Activated CD8-positive, alpha-beta memory T cell treated with anti-CD3 and anti-CD28 coated beads for 1 hour (primary cell): ENCODE measurements around the gene CACNG7.
"Not testable (repeated sequence)": the region's sequence is repeated elsewhere in the genome, so short reads cannot be mapped to it uniquely, and the experiment has no call there.

ENCODE experiments used
- DNase-seq, 2 donors: peaks; one replicate each; pipeline ENCODE4 v3.0.0-alpha.2; 2020; ENCODE audit warnings: low read depth in 1 of 2; ENCODE audit errors: extremely low read depth in 1 of 2

The CACNG7 gene, protein sequence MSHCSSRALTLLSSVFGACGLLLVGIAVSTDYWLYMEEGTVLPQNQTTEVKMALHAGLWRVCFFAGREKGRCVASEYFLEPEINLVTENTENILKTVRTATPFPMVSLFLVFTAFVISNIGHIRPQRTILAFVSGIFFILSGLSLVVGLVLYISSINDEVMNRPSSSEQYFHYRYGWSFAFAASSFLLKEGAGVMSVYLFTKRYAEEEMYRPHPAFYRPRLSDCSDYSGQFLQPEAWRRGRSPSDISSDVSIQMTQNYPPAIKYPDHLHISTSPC

DNA sequence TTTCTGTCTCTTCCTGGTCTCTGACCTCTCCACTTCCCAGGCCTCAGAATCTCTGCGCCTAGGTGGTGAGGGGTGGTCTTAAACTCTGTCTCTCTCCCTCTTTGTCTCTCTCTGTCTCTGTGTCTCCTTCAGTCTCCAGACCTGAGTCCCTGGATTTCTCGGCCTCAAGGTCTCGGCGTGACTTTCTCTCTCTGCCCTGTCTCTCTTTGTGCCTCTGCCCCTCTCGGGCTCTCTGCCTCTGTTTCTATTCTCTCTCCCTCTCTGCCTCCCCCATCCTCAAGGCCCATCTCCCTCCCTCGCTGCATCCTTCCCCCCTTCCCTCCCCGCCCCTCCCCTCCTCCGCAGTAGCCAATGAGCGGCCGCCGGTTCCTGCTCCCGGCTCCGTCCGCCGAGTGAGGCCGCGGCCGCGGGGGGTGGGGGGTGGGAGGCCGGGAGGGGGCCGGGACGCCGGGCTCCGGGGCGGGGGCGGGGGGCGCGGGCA lies at the start of gene CACNG7:
CACNG7 (plus strand) TSS at position 344 of the 481 bp plus-strand sequence. CDS start 3,554 bp downstream, outside the sequence.
- DNase-seq: no peak

DNA sequence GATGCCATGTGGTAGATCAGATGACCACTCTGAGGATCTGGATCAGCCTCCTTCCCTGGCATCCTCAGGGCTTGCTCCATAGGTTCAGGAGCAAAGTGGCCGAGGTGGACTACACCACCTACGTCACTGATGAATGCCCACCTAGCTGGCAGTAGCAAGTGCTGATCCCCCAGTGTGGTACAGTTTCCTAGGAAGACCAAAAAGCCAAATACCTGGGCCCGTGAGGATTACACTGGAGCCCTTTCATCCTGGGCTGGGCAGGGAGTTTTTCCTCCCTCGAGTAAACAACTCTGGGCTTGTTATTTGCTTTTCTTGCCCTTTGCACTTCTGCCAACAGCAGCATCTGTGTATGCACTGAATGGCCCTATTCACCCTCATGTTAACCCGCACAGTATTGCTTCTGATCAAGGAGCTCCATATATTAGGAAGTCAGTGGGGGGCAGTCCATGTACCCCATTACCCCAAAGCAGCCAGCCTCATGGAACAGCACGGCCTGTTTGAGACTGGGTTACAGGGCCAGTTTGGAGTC lies 44.7 kb upstream of the CACNG7 start:
- no peak for DNase-seq

DNA sequence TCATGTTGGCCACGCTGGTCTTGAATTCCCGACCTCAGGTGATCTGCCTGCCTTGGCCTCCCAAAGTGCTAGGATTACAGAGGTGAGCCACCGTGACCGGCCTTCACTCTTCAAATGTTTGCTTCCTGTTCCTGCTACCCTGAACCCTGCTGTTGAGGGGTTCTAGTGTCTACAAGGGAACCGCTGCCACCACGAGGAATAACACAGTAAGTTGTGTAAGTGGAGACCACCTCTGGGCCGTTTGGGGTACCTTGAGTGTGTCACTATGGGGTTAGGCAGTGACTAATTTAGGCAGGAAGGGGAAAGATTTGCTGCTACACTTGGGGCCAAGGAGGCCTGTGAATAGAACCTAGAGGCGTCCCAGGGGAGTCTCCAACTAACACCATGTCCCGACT lies 43.6 kb upstream of the CACNG7 start:
- DNase-seq: no peak

DNA sequence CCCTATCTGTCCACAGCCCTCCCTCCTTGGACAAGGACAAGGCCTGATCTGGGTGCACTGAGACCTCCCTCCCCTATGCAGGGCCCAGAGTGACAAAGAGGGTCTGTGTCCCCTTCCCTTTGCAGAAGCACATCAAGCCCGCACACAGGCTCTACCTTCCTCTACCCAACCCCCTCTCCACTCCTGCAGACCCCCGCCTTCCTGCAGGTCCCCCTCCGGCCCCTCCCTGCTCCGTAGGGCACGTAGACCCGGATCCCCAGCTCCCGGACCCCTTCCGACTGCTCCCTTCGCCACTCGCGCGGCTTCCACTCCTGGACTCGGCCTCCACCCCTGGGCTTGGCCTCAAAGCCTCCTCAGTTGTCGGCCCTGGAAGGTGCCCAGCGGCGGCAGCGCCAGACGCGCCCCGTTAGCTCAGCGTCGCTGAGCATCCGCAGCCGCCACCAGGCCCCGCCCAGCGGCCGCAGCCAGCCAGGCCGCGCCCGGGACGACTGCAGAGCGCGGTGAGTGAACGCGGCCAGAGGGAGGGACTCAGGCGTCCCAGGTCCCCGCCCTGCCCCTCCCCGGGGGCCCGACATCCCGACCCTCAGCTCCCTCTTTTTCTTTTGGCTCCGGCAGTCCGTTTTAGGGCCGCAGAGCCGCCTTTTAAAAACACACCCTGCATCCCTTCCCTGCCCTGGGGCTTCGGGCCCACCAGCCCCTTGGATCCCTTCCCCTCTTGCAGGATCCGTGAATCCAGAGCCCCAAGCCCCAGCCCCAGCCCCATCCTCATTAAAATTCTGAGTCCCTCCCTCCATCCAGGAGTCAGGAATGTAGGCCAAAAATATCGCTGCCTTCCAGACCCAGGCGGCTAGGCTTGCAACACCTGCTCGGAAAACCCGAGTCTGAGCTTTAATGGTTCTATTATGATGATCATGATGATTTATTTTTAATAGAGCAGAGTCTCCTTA lies 42.9 kb upstream of the CACNG7 start:
- DNase-seq: peak in 1 of 2 donors; percentile 54

DNA sequence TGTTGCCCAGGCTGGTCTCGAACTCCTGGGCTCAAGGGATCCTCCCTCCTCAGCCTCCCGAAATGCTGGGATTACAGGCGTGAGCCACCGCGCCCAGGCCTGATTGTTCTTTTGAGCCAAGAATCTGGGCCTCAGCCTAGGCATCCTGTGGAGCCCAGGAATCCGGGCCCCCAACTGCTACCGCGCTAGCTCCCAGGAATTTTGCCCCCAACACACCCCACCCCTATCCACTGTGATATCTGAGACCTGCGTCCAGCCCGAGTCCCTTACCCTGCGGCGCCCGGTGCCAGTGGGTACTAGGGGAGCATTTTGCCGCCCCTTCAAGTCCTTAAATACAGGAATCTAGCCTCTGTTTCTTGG lies 42.2 kb upstream of the CACNG7 start:
- no peak for DNase-seq

DNA sequence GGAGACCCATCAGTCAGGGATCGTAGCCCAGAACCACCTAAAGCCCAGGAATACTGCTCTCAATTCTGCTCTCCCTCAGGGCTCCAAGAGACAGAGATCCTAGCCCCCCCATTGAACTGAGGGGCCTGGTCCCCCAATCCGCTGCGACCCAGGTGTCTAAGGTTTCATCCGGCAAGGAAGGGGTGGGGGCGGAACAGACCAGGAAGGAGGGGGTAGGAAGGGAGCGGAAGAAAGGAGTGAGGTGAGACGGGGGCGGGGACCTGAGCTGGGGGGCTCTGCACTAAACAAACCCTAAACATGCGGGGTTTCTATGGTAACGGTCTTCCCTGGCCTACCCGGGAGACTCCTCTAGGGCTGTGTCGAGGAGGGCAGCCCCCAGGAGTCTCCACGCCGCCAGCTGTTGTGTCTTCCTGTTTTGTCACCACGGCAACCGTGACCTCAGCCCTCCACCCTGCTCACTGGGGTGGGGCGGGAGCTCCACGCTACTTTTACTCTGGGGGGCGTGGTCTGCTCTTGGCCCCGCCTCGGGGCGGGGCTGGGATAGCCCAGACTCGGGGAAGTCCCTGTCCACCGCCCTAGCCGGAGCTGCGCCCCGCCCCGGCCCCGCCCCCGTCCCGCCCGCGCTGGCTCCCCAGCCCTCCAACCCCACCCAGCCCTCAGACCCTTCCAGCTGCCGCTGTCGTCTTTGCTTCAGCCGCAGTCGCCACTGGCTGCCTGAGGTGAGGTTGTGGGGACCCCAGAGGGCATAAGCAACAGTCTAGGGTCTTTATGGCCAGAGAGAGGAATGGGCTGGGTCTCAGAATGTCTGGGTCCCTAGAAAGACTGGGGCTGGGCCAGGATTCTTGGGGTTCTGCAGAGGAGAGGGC lies 41.6 kb upstream of the CACNG7 start, which contains the start of gene MYADM:
MYADM (plus strand) TSS at position 659 of the 866 bp plus-strand sequence. CDS start 5,647 bp downstream, outside the sequence.
- DNase-seq: peak; percentile 99

DNA sequence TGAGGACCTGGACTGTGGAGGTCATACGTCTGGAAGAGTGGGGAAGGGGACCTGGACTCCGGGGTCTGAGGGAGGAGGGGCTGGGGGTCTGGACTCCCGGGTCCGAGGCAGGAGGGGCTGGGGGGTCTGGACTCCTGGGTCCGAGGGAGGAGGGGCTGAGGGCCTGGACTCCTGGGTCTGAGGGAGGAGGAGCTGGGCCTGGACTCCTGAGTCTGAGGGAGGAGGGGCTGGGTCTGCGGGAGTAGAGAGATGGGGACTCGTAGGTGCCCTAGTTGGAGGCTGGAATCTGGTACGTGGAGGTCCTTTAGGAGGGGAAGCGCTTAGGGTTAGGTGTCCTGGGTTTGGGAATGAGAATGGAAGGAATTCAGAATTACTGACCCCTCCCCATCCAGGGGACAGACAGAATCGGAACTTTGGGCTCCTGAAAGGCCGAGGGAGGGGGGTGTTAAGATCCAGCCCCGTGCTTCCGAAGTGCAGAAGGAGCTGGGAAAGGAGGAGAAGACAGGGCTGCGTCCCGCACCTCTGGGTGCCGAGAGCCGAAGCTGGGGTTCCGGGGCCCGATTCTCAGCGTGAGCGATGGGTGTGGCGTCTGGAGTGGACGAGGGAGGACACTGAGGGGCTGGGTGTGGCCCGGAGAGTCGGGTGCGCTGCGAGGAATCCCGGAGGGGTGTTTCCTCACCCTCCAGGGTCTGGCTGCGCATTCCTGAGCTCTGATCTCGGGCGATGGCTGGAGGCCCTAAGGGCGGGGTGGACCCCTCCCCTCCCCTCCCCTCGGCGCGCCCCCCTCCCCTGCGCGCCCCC lies 40.8 kb upstream of the CACNG7 start:
- no peak for DNase-seq

DNA sequence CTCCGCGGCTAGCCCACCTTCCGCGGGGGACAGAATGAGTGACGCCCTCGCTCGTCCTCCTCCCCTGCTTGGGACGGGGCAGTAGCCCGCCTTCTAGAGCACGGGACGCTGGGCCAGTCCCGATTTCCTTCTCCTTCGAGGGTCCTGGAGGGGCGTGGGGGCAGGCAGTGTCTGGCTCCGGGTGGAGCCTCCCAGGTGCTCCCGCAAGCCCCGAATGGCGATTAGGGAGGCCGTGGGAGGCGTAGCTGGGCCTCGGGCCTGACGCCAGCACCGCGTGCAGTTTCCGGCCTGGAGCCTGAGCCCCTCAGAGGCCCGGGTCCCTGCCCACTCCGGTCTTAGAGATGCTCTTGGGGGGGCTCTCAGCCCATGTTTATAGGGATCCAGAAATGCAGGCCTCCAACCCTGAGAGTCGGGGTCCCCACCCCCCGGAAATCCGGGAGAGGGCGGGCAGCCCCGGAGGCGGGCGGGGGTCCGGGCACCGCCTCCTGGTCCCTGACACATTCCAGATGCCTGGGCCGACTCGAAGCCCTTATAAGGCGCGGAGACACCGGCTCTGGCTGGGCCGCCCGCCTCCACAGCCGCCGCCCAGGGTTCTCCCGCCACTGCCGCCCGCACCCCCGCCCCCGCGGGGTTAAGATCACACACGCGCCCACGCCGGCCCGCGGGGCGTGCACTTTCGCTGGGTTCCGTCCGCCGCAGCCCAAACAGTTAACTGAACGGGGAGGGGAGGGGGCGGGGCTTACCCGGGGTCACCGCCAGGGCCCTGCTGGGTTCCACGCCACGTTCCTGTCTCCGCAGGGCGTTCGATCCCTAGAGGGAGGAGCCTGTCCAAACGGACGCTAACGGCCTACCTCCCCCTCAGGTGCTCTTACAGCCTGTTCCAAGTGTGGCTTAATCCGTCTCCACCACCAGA lies 39.9 kb upstream of the CACNG7 start:
- peak; percentile 67 to 77 for DNase-seq

DNA sequence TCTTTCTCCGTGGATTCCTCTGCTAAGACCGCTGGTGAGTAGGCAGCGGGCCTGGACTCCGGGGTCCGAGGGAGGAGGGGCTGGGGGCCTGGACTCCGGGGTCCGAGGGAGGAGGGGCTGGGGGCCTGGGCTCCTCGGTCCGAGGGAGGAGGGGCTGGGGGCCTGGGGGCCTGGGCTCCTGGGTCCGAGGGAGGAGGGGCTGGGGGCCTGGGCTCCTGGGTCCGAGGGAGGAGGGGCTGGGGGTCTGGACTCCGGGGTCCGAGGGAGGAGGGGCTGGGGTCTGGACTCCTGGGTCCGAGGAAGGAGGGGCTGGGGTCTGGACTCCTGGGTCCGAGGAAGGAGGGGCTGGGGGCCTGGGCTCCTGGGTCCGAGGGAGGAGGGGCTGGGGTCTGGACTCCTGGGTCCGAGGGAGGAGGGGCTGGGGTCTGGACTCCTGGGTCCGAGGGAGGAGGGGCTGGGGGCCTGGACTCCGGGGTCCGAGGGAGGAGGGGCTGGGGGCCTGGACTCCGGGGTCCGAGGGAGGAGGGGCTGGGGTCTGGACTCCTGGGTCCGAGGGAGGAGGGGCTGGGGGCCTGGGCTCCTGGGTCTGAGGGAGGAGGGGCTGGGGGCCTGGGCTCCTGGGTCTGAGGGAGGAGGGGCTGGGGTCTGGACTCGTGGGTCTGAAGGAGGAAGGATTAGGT lies 39.1 kb upstream of the CACNG7 start:
- DNase-seq: not testable (repeated sequence)

DNA sequence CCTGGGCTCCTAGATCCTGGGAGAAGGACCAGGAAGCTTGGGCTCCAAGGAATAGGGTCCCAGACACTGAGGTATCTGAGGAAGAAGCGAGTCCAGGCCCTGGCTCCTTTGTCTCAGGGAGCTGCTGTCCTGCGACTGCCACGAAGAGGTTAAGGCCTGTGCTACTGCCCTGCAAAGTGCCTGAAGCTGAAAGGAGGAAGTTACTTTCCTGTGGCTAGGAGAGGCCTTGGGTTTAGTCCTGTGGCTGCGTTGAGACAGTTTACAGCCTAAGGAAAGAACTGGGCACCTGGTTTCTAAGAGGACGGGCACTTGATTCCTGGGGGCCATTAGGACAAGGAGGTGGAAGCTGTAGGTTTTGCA lies 38.6 kb upstream of the CACNG7 start:
- DNase-seq: no peak

DNA sequence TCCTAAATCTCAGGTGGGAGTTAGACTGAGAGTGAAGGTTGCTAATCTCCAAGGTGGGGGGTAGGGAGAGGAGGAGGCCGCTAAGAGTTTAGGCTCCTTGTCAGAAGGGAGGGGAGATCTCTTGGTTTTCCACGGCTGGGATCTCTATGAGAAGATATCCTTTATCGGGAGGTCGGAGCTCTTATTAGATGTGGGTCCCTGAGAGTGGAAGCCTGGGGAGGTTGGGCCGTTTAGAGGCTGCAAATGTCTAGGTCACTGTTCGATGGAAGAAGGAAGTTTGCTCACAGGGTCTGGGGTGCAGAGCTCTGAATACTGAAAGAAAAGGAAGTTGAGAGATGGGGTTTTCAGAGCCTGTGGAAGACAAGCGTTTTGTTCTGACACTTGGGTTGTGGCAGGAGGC lies 37.6 kb upstream of the CACNG7 start:
- DNase-seq: no peak

DNA sequence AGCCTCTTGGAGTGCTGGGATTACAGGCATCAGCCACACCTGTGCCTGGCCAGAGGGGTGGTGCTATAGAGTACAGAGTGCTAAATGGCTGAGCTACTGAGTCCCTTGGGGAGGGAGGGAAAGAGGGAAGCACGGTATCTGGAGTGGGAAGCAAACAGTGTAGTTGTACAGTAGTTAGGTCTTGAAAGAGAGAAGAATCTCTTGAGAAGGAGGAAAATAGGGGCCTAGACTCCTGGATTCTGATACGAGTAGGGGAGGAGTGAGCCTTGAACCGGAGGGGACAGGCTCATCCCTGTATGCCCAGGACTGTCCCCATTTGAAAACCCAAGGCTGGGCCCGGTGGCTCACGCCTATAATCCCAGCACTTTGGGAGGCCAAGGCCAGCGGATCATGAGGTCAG lies 36.3 kb upstream of the CACNG7 start:
- no peak for DNase-seq

DNA sequence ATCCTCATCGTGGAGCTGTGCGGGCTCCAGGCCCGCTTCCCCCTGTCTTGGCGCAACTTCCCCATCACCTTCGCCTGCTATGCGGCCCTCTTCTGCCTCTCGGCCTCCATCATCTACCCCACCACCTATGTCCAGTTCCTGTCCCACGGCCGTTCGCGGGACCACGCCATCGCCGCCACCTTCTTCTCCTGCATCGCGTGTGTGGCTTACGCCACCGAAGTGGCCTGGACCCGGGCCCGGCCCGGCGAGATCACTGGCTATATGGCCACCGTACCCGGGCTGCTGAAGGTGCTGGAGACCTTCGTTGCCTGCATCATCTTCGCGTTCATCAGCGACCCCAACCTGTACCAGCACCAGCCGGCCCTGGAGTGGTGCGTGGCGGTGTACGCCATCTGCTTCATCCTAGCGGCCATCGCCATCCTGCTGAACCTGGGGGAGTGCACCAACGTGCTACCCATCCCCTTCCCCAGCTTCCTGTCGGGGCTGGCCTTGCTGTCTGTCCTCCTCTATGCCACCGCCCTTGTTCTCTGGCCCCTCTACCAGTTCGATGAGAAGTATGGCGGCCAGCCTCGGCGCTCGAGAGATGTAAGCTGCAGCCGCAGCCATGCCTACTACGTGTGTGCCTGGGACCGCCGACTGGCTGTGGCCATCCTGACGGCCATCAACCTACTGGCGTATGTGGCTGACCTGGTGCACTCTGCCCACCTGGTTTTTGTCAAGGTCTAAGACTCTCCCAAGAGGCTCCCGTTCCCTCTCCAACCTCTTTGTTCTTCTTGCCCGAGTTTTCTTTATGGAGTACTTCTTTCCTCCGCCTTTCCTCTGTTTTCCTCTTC lies 35.1 kb upstream of the CACNG7 start:
- DNase-seq: no peak

DNA sequence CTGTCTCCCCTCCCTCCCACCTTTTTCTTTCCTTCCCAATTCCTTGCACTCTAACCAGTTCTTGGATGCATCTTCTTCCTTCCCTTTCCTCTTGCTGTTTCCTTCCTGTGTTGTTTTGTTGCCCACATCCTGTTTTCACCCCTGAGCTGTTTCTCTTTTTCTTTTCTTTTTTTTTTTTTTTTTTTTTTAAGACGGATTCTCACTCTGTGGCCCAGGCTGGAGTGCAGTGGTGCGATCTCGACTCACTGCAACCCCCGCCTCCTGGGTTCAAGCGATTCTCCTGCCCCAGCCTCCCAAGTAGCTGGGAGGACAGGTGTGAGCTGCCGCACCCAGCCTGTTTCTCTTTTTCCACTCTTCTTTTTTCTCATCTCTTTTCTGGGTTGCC lies 34.5 kb upstream of the CACNG7 start:
- DNase-seq: no peak

DNA sequence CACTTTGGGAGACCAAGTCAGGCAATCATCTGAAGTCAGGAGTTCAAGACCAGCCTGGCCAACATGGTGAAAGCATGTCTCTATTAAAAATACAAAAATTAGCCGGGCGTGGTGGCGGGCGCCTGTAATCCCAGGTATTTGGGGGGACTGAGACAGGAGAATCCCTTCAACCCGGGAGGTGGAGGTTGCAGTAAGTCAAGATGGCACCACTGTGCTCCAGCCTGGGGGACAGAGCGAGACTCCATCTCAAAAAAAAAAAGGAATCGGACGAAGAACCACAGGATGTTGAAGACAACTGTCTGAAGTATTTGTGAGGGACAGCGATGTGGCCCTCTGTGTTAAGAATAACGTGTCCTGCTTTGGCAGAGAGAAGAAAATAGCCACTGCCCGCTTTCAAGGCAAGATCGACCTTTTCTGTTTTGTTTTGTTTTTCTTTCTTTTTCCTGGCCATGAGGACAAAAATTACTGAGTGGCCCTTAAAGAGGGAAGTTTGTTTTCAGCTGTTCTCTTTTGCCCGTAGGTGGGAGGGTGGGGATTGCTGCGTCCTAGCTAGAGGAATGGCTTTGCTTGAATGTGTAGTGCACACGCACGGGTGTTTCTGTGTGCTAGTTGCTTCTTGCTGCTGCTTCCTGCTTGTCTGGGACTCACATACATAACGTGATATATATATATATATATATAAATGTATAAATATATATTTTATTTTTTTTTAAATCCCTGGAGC lies 33.3 kb upstream of the CACNG7 start:
- DNase-seq: no peak

DNA sequence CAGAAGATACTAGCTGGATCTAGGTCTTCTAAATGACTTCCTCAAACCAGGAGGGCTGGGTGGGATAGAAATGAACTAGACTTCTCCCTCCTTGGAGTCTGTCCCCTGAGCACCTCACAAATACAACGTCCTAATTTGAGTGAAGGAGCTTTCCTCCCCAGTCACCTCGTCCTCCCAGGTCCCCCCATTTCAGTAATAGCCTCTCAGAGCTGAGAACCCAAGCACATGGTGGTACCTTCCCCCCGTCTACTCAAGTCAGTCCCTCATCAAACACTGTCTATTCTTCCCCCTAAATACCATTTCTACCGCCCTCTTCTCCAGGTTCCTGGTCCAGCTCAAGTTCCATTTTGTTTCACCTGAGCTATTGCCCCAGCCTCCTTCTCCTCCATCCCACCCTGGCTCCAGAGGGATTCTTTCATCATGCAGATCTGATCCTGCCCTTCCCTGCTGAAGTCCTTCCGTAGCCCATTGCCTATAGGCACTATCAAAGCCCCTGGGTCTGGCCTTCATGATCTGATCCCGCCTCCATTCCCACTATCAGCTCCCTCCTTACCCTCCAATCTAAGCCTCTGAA lies 32.3 kb upstream of the CACNG7 start:
- DNase-seq: no peak
